DMS153 treated with DMSO at 0.1 percent for 48 hours (cell line): Measurements from ENCODE around the gene AFF3.
"Not testable (repeated sequence)": the region's sequence is repeated elsewhere in the genome, so short reads cannot be mapped to it uniquely, and the experiment has no call there.

Experiments used
- DNase-seq: peaks from one replicate; lab custom pipeline; 2025; ENCODE audit not compliant: unreplicated experiment; lab: John Stamatoyannopoulos, UW

AFF3 gene

GRCh38 chr2:99765731-99766318 lies 376.6 kb downstream of the AFF3 start:
- no peak for DNase-seq

- no peak for DNase-seq
These were observed 378.6 kb downstream of the AFF3 start for GRCh38 chr2:99763764-99764163.

GRCh38 chr2:99762714-99763113 lies 379.7 kb downstream of the AFF3 start:
- DNase-seq, result no peak

GRCh38 chr2:99757611-99758114 lies 384.7 kb downstream of the AFF3 start:
- DNase-seq, result no peak

- DNase-seq, result no peak
These were observed 386.3 kb downstream of the AFF3 start for GRCh38 chr2:99756059-99756458.

GRCh38 chr2:99754210-99754609 lies 388.2 kb downstream of the AFF3 start:
- no peak for DNase-seq

GRCh38 chr2:99753505-99753904 lies 388.9 kb downstream of the AFF3 start:
- no peak for DNase-seq

- no peak for DNase-seq
These were observed 394.0 kb downstream of the AFF3 start for GRCh38 chr2:99748344-99748743.

- no peak for DNase-seq
These were observed 394.5 kb downstream of the AFF3 start for GRCh38 chr2:99747842-99748241.

GRCh38 chr2:99743146-99743545 lies 399.2 kb downstream of the AFF3 start:
- DNase-seq, result no peak

GRCh38 chr2:99737537-99737936 lies 404.9 kb downstream of the AFF3 start:
- DNase-seq, result no peak

- no peak for DNase-seq
These were observed 406.6 kb downstream of the AFF3 start for GRCh38 chr2:99735753-99736152.

- DNase-seq, result not testable (repeated sequence)
These were observed 407.1 kb downstream of the AFF3 start for GRCh38 chr2:99735314-99735713.

- no peak for DNase-seq
These were observed 408.2 kb downstream of the AFF3 start for GRCh38 chr2:99734236-99734635.

- DNase-seq, result no peak
These were observed 413.0 kb downstream of the AFF3 start for GRCh38 chr2:99729104-99730025.

GRCh38 chr2:99728166-99728565 lies 414.2 kb downstream of the AFF3 start:
- no peak for DNase-seq

- no peak for DNase-seq
These were observed 415.2 kb downstream of the AFF3 start for GRCh38 chr2:99727199-99727598.

- no peak for DNase-seq
These were observed 415.7 kb downstream of the AFF3 start for GRCh38 chr2:99726691-99727090.

GRCh38 chr2:99725820-99726219 lies 416.6 kb downstream of the AFF3 start:
- DNase-seq, result no peak

- no peak for DNase-seq
These were observed 419.9 kb downstream of the AFF3 start for GRCh38 chr2:99722476-99722875.

GRCh38 chr2:99719102-99719501 lies 423.3 kb downstream of the AFF3 start:
- DNase-seq, result no peak

GRCh38 chr2:99715956-99716355 lies 426.4 kb downstream of the AFF3 start:
- no peak for DNase-seq
